T-cell (primary cell): ENCODE data around the gene NUDT11. TPM values are rescaled to one million over a fixed set of nuclear protein-coding genes. Genes with fewer than 3 reads are reported as not detected.
"Not testable (repeated sequence)": the region's sequence is repeated elsewhere in the genome, so short reads cannot be mapped to it uniquely, and the experiment has no call there.

Source experiments
- ATAC-seq, 4 experiments: fragments of 200-7000 bp in 3 of 4; fragments of 150-1000 bp in 1 of 4; cut with Tn5 transposase; replicated peaks in 1 of 4; 1 replicate in 3 of 4; 2 replicates in 1 of 4; pipeline ENCODE4 v1.10.0; 2021; ENCODE audit warnings: moderate library complexity in 3 of 4, mild to moderate bottlenecking in 2 of 4, moderate number of reproducible peaks in 1 of 4
- CTCF ChIA-PET, 2 donors: fragments of 300-600 bp; sonication (Branson Sonifier 250); formaldehyde crosslinking; loops; one replicate each; lab custom pipeline; 2022; ENCODE audit warnings: antibody characterized with exemption in 2 of 2; lab: Charles Lee
- POLR2A ChIA-PET, 2 donors: fragments of 300-600 bp; sonication (Branson Sonifier 250); formaldehyde crosslinking; loops; one replicate each; lab custom pipeline; 2022; ENCODE audit warnings: antibody characterized with exemption in 2 of 2; lab: Charles Lee
- DNase-seq, 35 experiments: peaks; one replicate each; pipeline versions ENCODE4 v3.0.0 to v3.0.0-alpha.2; 2013 to 2023
- H3K27ac ChIP-seq: one replicate; pipeline ENCODE4 v1.5.1; 2013; ENCODE audit warnings: low read length
- H3K27me3 ChIP-seq, 2 experiments: replicated peaks in 1 of 2; 1 replicate in 1 of 2; 2 replicates in 1 of 2; pipeline versions ENCODE4 v1.6.1 to v1.7.0; 2013; ENCODE audit warnings: low read length in 1 of 2, mixed read lengths in 1 of 2; ENCODE audit not compliant: control insufficient read depth in 2 of 2, insufficient read depth in 2 of 2; ENCODE audit errors: extremely low read depth in 1 of 2
- H3K36me3 ChIP-seq, 2 donors: 1 replicate in 1 of 2; 2 replicates in 1 of 2; pipeline versions ENCODE4 v1.6.1 to v1.7.0; 2013; ENCODE audit warnings: low read length in 1 of 2; ENCODE audit not compliant: control insufficient read depth in 2 of 2, insufficient read depth in 1 of 2; ENCODE audit errors: extremely low read depth in 1 of 2
- H3K4me1 ChIP-seq, 2 experiments: 1 replicate in 1 of 2; 2 replicates in 1 of 2; pipeline versions ENCODE4 v1.6.1 to v1.7.0; 2013; ENCODE audit warnings: low read length in 2 of 2, mixed read lengths in 1 of 2; ENCODE audit not compliant: insufficient read depth in 2 of 2, control insufficient read depth in 1 of 2; ENCODE audit errors: extremely low read depth in 1 of 2
- H3K4me3 ChIP-seq, 2 donors: 1 replicate in 1 of 2; 2 replicates in 1 of 2; pipeline versions ENCODE4 v1.5.1 to v1.7.0; 2013; ENCODE audit warnings: mild to moderate bottlenecking in 2 of 2, low read length in 1 of 2, moderate library complexity in 1 of 2; ENCODE audit not compliant: control insufficient read depth in 1 of 2; ENCODE audit errors: extremely low read depth in 1 of 2
- H3K9me3 ChIP-seq: 2 replicates; pipeline ENCODE4 v1.7.0; 2013
- H3K27ac Mint-ChIP-seq, 2 donors: one replicate each; pipeline ENCODE4 v1.8.0; 2020 to 2021; ENCODE audit warnings: mild to moderate bottlenecking in 2 of 2, mixed read lengths in 2 of 2
- H3K27me3 Mint-ChIP-seq, 2 donors: one replicate each; pipeline ENCODE4 v1.8.0; 2021 to 2022; ENCODE audit warnings: mixed read lengths in 2 of 2
- H3K36me3 Mint-ChIP-seq: one replicate; pipeline ENCODE4 v1.8.0; 2021; ENCODE audit warnings: mixed read lengths
- H3K4me1 Mint-ChIP-seq, 3 donors: one replicate each; pipeline ENCODE4 v1.8.0; 2020 to 2022; ENCODE audit warnings: mixed read lengths in 3 of 3, mild to moderate bottlenecking in 1 of 3
- H3K4me3 Mint-ChIP-seq, 3 donors: one replicate each; pipeline ENCODE4 v1.8.0; 2020 to 2022; ENCODE audit warnings: mild to moderate bottlenecking in 3 of 3, mixed read lengths in 3 of 3, moderate library complexity in 3 of 3
- H3K9me3 Mint-ChIP-seq, 3 donors: one replicate each; pipeline ENCODE4 v1.8.0; 2020 to 2022; ENCODE audit warnings: mixed read lengths in 3 of 3
- WGBS: methylation state at CpG from one replicate; pipeline ENCODE4 v1.1.5; 2013; ENCODE audit warnings: missing lambda C conversion rate; ENCODE audit not compliant: insufficient coverage; 5-methylcytosine and 5-hydroxymethylcytosine counted together
- total RNA-seq, 35 experiments: library from RNA in 6 of 35; stranded (reverse) in 6 of 35; fragments of 120-200 nt in 1 of 35; gene quantifications; one replicate each; pipeline versions ENCODE4 v1.2.1 to v1.2.4 and lab custom pipeline; 2013 to 2026

Gene NUDT11
- total RNA-seq, 5 donors from 2014 or later (not counting 1 experiment from before 2014, with no cell fraction given) = 0.63 to 1.1 (median 0.76) TPM

DNA sequence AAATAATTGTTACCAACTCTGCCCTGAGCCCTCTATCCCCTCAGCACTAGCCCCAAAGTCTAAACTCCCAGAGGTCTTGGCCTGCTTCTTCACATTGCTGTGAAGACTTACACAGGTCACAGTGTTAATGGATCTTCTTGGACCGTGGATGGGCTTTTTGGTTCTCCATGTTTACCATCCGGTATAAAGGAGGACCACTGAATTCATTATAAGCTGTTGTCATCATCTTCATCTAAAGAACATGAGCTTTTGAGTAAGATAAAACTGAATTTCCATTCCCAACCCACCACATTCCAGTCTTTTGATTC, 8.5 kb downstream of the NUDT11 start:
- no peaks in the 10 kb centered on the region for H3K4me1 Mint-ChIP-seq
- no CpG with 5 or more reads among the region's 2 CpGs for WGBS
- H3K4me3 Mint-ChIP-seq = no peak overlapping the region
- H3K36me3 ChIP-seq = no peaks in the 10 kb centered on the region
- ChIA-PET CTCF (interaction anchor here in 1 of 2 donors (0.6 kb wide), 1 partner anchor 471 kb away, joined by 3 read pairs; no protein-coding TSS in a partner anchor), POLR2A (no interaction called here)
- H3K27me3 ChIP-seq = no peaks in the 10 kb centered on the region
- no peaks in the 10 kb centered on the region for H3K9me3 Mint-ChIP-seq
- H3K27ac Mint-ChIP-seq = no peak overlapping the region
- no peak overlapping the region for H3K4me3 ChIP-seq
- DNase-seq (no peak), ATAC-seq (no peak)
- peaks cover 4 to 14% of the 10 kb centered on the region in 2 donors for H3K27me3 Mint-ChIP-seq
- H3K27ac ChIP-seq = no peak overlapping the region
- H3K4me1 ChIP-seq = no peaks in the 10 kb centered on the region
- H3K36me3 Mint-ChIP-seq = no peaks in the 10 kb centered on the region
- no peaks in the 10 kb centered on the region for H3K9me3 ChIP-seq

DNA sequence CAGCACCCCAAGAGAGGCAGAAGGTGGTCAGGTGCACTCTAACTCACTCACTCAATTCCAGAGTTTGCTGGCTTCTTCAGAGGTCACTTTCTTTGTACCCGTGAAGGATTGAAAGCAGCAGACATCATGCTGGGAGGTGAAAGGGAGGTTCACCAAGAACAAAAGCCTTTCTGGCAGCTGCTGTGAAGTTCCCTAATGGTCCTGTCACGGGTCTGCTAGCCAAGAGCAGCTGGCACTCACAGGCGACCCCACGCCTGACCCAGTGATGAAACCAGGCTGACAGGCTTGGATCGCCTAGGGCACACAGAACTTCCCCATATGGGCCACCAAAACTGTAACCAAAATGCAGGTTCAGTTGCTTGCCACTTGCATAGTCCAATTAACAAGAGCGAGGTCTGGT, 11.8 kb downstream of the NUDT11 start:
- Histone ChIP-seq H3K36me3 (no peaks in the 10 kb centered on the region), H3K4me3 (no peak overlapping the region), H3K27me3 (no peaks in the 10 kb centered on the region), H3K4me1 (no peaks in the 10 kb centered on the region), H3K27ac (no peak overlapping the region), H3K9me3 (no peaks in the 10 kb centered on the region)
- Mint-ChIP-seq H3K4me1 (no peaks in the 10 kb centered on the region), H3K27ac (no peak overlapping the region), H3K9me3 (no peaks in the 10 kb centered on the region), H3K27me3 (peaks cover 0 to 5% of the 10 kb centered on the region in 2 donors), H3K36me3 (peaks cover 2% of the 10 kb centered on the region), H3K4me3 (no peak overlapping the region)
- ChIA-PET POLR2A (no interaction called here), CTCF (no interaction called here)
- no CpG with 5 or more reads among the region's 6 CpGs for WGBS
- no peak for ATAC-seq
- no peak for DNase-seq

DNA sequence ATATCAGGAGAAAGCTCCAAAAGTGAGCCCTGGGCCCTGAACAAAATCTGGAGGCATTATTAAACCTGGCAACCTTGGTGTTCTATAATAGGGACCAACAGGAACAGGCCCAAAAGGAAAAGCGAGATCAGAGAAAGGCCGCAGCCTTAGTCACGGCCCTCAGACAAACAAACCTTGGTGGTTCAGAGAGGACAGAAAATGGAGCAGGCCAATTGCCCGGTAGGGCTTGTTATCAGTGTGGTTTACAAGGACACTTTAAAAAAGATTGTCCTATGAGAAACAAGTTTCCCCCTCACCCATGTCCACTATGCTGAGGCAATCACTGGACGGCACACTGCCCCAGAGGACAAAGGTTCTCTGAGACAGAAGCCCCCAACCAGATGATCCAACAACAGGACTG, 14.0 kb downstream of the NUDT11 start:
- H3K4me1 Mint-ChIP-seq, H3K9me3 Mint-ChIP-seq, H3K4me1 ChIP-seq, H3K9me3 ChIP-seq, ATAC-seq, H3K36me3 ChIP-seq, H3K27ac Mint-ChIP-seq, CTCF ChIA-PET, POLR2A ChIA-PET, DNase-seq, H3K36me3 Mint-ChIP-seq, H3K27me3 Mint-ChIP-seq, H3K27ac ChIP-seq, H3K4me3 Mint-ChIP-seq, H3K27me3 ChIP-seq, H3K4me3 ChIP-seq: not testable (repeated sequence)
- 100% methylated on average over 1 of the region's 5 CpGs for WGBS

DNA sequence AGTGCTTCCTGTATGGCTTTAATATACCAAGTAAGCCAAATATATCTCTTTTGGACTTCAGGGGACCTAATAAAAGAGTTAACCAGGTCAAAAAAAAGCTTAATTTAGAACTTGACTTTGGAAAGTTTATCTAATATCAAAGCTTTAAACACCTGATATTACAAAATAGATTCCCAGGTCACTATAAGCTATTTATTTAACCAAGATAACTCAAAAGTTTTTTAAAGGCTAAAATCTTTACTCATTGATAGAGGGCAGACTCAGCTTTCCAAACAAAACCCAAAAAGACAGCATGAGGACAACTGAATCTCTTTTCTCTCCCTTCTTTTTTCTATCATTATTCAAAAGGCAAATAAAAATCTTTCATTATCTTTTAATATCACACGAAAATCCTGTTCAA, 19.5 kb downstream of the NUDT11 start:
- Mint-ChIP-seq H3K27ac (no peak overlapping the region), H3K27me3 (peaks cover 0 to 8% of the 10 kb centered on the region in 2 donors), H3K4me3 (no peak overlapping the region), H3K4me1 (no peaks in the 10 kb centered on the region), H3K9me3 (no peaks in the 10 kb centered on the region), H3K36me3 (peaks cover 8% of the 10 kb centered on the region)
- ChIA-PET CTCF (no interaction called here), POLR2A (no interaction called here)
- Histone ChIP-seq H3K9me3 (no peaks in the 10 kb centered on the region), H3K36me3 (no peaks in the 10 kb centered on the region), H3K27ac (no peak overlapping the region), H3K4me1 (no peaks in the 10 kb centered on the region), H3K4me3 (no peak overlapping the region), H3K27me3 (no peaks in the 10 kb centered on the region)
- ATAC-seq (no peak), DNase-seq (no peak)
- WGBS = no CpG with 5 or more reads among the region's 1 CpG

DNA sequence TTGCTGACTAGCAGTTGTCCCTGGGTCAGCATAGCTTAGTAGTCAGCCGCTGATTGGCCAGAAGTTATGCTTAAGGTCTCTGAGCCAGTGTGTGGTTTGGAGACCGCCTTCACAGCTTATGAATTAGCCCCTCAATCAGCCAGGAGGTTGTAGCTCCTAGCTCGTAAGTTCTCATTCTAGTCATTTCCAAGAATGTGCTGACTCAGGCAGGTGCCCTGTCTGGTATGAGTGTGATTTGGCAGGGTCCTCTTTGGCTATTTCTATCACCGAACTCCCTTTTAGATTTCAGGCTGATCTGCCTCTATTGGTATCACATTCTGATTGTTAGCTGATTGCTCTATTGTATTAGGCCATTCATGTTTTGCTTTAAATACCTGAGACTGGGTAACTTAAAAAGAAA, 33.1 kb downstream of the NUDT11 start:
- no peaks in the 10 kb centered on the region for H3K4me1 Mint-ChIP-seq
- DNase-seq (no peak), ATAC-seq (no peak)
- Histone ChIP-seq H3K9me3 (no peaks in the 10 kb centered on the region), H3K36me3 (no peaks in the 10 kb centered on the region), H3K27me3 (no peaks in the 10 kb centered on the region), H3K4me1 (no peaks in the 10 kb centered on the region), H3K27ac (no peak overlapping the region), H3K4me3 (no peak overlapping the region)
- H3K9me3 Mint-ChIP-seq = no peaks in the 10 kb centered on the region
- H3K27me3 Mint-ChIP-seq = peaks cover 0 to 6% of the 10 kb centered on the region in 2 donors
- H3K36me3 Mint-ChIP-seq = no peaks in the 10 kb centered on the region
- no peak overlapping the region for H3K4me3 Mint-ChIP-seq
- CTCF ChIA-PET = no interaction called here
- POLR2A ChIA-PET = no interaction called here
- H3K27ac Mint-ChIP-seq = no peak overlapping the region
- WGBS = no CpG with 5 or more reads among the region's 4 CpGs

DNA sequence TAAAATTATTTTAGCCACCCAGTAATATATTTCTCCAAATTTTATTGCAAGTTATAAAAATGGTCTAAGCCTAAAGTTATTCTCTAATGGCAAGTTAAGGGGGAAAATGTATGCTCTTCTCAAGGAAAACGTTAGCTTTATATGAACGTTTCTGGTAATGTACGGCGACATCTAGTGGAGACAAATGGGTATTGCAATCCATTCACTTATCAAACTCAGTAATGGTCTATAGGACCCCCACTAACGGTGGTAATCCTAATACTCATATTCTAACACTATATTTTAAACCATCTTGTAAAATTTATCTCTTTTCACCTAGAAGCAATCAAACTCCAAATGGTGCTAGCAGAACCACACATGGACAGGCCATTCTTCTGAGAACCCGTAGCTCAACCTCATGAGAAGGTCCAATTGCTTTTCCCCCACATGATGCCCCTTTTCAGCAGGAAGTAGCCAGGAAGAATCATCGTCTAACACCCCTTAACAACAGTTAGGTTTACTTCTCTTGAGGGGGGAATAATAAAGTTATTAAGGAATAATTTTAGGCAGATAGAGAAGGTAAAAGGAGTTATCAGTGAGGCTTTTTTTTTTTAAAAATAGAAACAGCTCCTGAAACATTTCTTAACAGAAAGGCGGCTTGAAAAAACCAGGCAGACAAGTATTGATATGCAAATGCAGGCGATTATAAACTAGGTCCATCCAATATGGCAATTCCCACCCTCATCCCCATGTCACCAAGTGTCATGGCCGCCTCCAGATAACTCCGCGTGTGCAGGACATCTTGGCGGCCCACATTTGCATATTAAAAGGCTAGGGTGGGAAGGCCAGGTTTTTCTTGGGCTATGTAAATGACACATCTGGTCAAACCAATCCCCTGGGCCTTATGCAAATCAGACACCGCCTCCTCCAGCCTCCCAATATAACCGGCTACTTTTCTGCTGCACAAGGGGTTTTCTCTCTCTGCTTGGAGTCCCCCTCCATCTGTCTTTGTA, 35.0 kb downstream of the NUDT11 start:
- no peaks in the 10 kb centered on the region for H3K36me3 Mint-ChIP-seq
- Histone ChIP-seq H3K9me3 (no peaks in the 10 kb centered on the region), H3K27me3 (no peaks in the 10 kb centered on the region), H3K36me3 (no peaks in the 10 kb centered on the region), H3K27ac (no peak overlapping the region), H3K4me1 (no peaks in the 10 kb centered on the region), H3K4me3 (no peak overlapping the region)
- ATAC-seq = no peak
- no peaks in the 10 kb centered on the region for H3K4me1 Mint-ChIP-seq
- ChIA-PET CTCF (interaction anchor here (0.5 to 3.8 kb wide), 8 partner anchors 9 to 1615 kb away, joined by 3 to 21 read pairs (median 4); no protein-coding TSS in a partner anchor), POLR2A (no interaction called here)
- H3K4me3 Mint-ChIP-seq = no peak overlapping the region
- no CpG with 5 or more reads among the region's 15 CpGs for WGBS
- DNase-seq = peak in 9 of 35 experiments; percentile 1 to 63 (median 6)
- H3K27me3 Mint-ChIP-seq = peaks cover 0 to 4% of the 10 kb centered on the region in 2 donors
- no peak overlapping the region for H3K27ac Mint-ChIP-seq
- H3K9me3 Mint-ChIP-seq = no peaks in the 10 kb centered on the region
